Measurements from ENCODE around the gene CCDC149. TPM values are rescaled to one million over a fixed set of nuclear protein-coding genes. Genes with fewer than 3 reads are reported as not detected.

CCDC149 gene
- total and polyA plus RNA-seq, 4 donors, result 1.4 to 11.2 (median 3.4) TPM

DNA sequence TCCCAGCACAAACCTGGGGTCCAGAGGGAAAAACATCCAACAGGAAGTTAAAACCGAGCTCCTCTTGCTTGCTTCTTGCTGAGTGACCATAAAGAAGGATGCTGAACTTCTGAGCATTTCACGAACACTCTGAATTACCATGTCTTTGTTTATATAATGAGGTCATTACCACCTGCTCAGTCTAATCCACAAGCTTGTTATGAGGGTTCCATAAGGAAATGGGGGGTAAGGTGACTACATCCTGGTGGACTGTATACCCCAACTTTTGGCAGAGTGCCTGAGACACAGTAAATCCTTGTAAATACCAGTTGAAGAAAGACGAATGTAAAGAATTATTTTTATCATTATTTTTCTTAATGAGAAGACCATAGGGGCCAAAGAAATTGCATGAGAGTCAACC, 16.8 kb downstream of the CCDC149 start:
- DNase-seq (ENCODE audit: low spot score), result no peak
- peaks cover 0 to 3% (median 0%) of the 10 kb centered on the region in 4 donors for H3K36me3 ChIP-seq (ENCODE audit: control insufficient read depth in 4 of 4, insufficient read depth in 3 of 4, low read depth in 1 of 4, low read length in 3 of 4)
- H3K4me1 ChIP-seq (ENCODE audit: control insufficient read depth in 4 of 4, insufficient read depth in 4 of 4, low read length in 3 of 4), result no peaks in the 10 kb centered on the region
- no peak overlapping the region for H3K9ac ChIP-seq (ENCODE audit: low read depth in 1 of 2, low read length in 2 of 2)
- H3K27ac ChIP-seq (ENCODE audit: low read depth in 1 of 2, low read length in 2 of 2), result no peak overlapping the region
- no peaks in the 10 kb centered on the region for H3K9me3 ChIP-seq (ENCODE audit: control insufficient read depth in 4 of 4, low read length in 3 of 4)
- H3K27me3 ChIP-seq (ENCODE audit: control insufficient read depth in 4 of 4, insufficient read depth in 4 of 4, low read length in 3 of 4), result no peaks in the 10 kb centered on the region
- no peak overlapping the region for H3K4me3 ChIP-seq (ENCODE audit: low read depth in 1 of 3, low read length in 3 of 3)
- no peak for TF ChIP-seq EGR1 (IDR thresholded peaks at IDR 0.05; ENCODE audit: low read depth in 2 of 2)
- TF ChIP-seq ZBTB33 (IDR thresholded peaks at IDR 0.05), result no peak
- no peak for TF ChIP-seq YY1 (IDR thresholded peaks at IDR 0.05)
- no peak for TF ChIP-seq SP1 (IDR thresholded peaks at IDR 0.05)
- no peak for TF ChIP-seq NR2F2 (IDR thresholded peaks at IDR 0.05)
- no peak for TF ChIP-seq TAF1 (conservative IDR thresholded peaks at IDR 0.05)
- no peak for TF ChIP-seq FOXA1 (IDR thresholded peaks at IDR 0.05)
- no peak for TF ChIP-seq GABPA (IDR thresholded peaks at IDR 0.05 in 1 of 2, conservative IDR thresholded peaks at IDR 0.05 in 1 of 2)
- no peak for TF ChIP-seq HNF4A (conservative IDR thresholded peaks at IDR 0.05)
- TF ChIP-seq JUND (IDR thresholded peaks at IDR 0.05), result no peak
- TF ChIP-seq, protein P1, sequence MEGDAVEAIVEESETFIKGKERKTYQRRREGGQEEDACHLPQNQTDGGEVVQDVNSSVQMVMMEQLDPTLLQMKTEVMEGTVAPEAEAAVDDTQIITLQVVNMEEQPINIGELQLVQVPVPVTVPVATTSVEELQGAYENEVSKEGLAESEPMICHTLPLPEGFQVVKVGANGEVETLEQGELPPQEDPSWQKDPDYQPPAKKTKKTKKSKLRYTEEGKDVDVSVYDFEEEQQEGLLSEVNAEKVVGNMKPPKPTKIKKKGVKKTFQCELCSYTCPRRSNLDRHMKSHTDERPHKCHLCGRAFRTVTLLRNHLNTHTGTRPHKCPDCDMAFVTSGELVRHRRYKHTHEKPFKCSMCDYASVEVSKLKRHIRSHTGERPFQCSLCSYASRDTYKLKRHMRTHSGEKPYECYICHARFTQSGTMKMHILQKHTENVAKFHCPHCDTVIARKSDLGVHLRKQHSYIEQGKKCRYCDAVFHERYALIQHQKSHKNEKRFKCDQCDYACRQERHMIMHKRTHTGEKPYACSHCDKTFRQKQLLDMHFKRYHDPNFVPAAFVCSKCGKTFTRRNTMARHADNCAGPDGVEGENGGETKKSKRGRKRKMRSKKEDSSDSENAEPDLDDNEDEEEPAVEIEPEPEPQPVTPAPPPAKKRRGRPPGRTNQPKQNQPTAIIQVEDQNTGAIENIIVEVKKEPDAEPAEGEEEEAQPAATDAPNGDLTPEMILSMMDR (IDR thresholded peaks at IDR 0.05; ENCODE audit: low read depth, low read length, missing input control), result no peak
- TF ChIP-seq, protein P2, sequence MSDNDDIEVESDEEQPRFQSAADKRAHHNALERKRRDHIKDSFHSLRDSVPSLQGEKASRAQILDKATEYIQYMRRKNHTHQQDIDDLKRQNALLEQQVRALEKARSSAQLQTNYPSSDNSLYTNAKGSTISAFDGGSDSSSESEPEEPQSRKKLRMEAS (IDR thresholded peaks at IDR 0.05), result no peak
- no peak for TF ChIP-seq HNF4G (IDR thresholded peaks at IDR 0.05)
- no peak for TF ChIP-seq ATF3 (IDR thresholded peaks at IDR 0.05)
- TF ChIP-seq RAD21 (IDR thresholded peaks at IDR 0.05), result no peak
- TF ChIP-seq RXRA (IDR thresholded peaks at IDR 0.05), result no peak
- TF ChIP-seq REST (IDR thresholded peaks at IDR 0.05), result no peak
- no peak for TF ChIP-seq FOXA2 (IDR thresholded peaks at IDR 0.05)
- WGBS, result 82% methylated on average over 3 of the region's 3 CpGs

All from liver (tissue), 9 donors.